HG03575 (cell line): Measurements from ENCODE around the gene ADAM21.
"Not testable (repeated sequence)": the region's sequence is repeated elsewhere in the genome, so short reads cannot be mapped to it uniquely, and the experiment has no call there.

Source experiments
- ATAC-seq: cut with Tn5 transposase; IDR thresholded peaks from one replicate; pipeline ENCODE4 v1.9.1; 2021; ENCODE audit not compliant: unreplicated experiment, insufficient number of reproducible peaks, low FRiP score; ENCODE audit errors: extremely low read depth

The ADAM21 gene

GRCh38 chr14:70472253-70473159 lies 20.5 kb downstream of the ADAM21 start:
- no peak for ATAC-seq

DNA sequence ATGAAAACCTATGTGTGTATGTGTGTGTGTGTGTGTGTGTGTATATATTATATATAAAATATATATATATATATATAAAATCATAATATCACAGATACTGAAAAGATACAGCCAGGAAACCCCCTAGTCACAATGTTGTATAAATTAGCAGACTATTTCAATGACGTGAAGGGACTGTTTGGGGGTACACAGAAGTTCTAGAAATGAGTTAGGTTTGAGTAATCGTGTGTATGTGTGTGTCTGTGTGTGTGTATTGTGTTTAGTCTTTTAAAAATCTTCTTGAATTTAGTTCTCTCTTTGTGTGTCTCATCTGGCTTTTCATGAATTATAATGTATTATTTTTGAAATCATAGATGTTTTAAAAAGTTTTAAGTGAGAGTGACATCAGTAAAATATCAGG lies 21.9 kb downstream of the ADAM21 start:
- ATAC-seq = no peak

DNA sequence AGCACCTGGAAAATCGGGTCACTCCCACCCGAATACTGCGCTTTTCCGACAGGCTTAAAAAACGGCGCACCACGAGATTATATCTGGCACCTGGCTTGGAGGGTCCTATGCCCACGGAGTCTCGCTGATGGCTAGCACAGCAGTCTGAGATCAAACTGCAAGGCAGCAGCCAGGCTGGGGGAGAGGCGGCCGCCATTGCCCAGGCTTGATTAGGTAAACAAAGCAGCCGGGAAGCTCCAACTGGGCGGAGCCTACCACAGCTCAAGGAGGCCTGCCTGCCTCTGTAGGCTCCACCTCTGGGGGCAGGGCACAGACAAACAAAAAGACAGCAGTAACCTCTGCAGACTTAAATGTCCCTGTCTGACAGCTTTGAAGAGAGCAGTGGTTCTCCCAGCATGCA lies 23.5 kb downstream of the ADAM21 start:
- not testable (repeated sequence) for ATAC-seq

DNA sequence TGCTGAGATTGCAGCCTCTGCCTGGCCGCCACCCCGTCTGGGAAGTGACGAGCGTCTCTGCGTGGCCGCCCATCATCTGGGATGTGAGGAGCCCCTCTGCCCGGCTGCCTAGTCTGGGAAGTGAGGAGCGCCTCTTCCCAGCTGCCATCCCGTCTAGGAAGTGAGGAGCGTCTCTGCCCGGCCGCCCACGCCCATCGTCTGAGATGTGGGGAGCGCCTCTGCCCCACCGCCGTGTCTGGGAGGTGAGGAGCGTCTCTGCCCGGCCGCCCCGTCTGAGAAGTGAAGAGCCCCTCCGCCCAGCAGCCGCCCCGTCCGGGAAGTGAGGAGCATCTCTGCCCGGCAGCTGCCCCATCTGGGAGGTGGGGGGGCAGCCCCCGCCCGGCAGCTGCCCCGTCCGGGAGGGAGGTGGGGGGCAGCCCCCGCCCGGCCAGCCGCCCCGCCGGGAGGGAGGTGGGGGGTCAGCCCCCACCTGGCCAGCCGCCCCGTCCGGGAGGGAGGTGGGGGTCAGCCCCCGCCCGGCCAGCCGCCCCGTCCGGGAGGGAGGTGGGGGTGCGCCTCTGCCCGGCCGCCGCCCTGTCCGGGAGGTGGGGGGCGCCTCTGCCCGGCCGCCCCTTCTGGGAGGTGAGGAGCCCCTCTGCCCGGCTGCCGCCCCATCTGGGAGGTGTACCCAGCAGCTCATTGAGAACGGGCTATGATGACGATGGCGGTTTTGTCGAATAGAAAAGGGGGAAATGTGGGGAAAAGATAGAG lies 25.6 kb downstream of the ADAM21 start:
- ATAC-seq = not testable (repeated sequence)

- ATAC-seq = no peak
Measured at GRCh38 chr14:70489579-70490200, 37.7 kb downstream of the ADAM21 start.

GRCh38 chr14:70498191-70498590 lies 46.2 kb downstream of the ADAM21 start:
- ATAC-seq = no peak
